ENCODE data around the gene LYRM4. TPM values are rescaled to one million over a fixed set of nuclear protein-coding genes. Genes with fewer than 3 reads are reported as not detected.

The LYRM4 gene
- total RNA-seq, 1 experiment from 2014 or later = 37.0 TPM

DNA sequence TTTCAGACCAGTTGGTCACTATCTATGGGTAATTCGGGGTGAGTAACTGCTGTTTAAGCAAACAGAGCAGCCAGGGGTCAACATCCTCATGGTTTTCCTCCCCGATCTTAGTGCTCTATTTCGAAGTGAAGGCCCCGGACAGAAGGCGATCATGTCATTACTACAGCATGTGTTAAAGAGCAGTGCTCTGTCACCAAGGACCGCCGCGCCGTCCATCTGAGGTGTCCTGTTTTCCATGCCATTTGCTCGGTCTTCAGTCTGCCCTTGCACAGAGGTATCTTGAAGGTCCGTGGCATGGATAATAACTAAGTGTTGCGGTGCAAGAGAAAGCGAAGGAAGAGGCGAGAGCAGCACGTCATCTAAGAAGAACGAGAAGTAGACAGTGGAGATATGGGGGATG, 150.5 kb downstream of the LYRM4 start:
- CTCF ChIA-PET = no interaction called here

GRCh38 chr6:5109436-5109835, 151.3 kb downstream of the LYRM4 start:
- H3K27me3 ChIP-seq (ENCODE audit: insufficient read depth, low read depth) = no peaks in the 10 kb centered on the region
- no peaks in the 10 kb centered on the region for H3K36me3 ChIP-seq (ENCODE audit: low read depth)
- H3K27ac ChIP-seq = no peak overlapping the region
- intact Hi-C loops (cut with micrococcal nuclease; ENCODE audit: unreplicated experiment) = no loop called here
- TF ChIP-seq EZH2 (IDR thresholded peaks at IDR 0.05; ENCODE audit: low read depth) = no peak
- TF ChIP-seq, protein P1, sequence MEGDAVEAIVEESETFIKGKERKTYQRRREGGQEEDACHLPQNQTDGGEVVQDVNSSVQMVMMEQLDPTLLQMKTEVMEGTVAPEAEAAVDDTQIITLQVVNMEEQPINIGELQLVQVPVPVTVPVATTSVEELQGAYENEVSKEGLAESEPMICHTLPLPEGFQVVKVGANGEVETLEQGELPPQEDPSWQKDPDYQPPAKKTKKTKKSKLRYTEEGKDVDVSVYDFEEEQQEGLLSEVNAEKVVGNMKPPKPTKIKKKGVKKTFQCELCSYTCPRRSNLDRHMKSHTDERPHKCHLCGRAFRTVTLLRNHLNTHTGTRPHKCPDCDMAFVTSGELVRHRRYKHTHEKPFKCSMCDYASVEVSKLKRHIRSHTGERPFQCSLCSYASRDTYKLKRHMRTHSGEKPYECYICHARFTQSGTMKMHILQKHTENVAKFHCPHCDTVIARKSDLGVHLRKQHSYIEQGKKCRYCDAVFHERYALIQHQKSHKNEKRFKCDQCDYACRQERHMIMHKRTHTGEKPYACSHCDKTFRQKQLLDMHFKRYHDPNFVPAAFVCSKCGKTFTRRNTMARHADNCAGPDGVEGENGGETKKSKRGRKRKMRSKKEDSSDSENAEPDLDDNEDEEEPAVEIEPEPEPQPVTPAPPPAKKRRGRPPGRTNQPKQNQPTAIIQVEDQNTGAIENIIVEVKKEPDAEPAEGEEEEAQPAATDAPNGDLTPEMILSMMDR (conservative IDR thresholded peaks at IDR 0.05) = no peak
- ChIA-PET POLR2A (ENCODE audit: unreplicated experiment) (no interaction called here), CTCF (no interaction called here)
- no TSS peak for BruUV-seq (replicated peaks)
- no peaks in the 10 kb centered on the region for H3K79me2 ChIP-seq (ENCODE audit: low read depth)
- H4K20me1 ChIP-seq (ENCODE audit: insufficient read depth) = no peaks in the 10 kb centered on the region
- H3K4me1 ChIP-seq (replicated peaks; ENCODE audit: insufficient read depth) = no peaks in the 10 kb centered on the region
- H3K4me3 ChIP-seq = no peak overlapping the region
- no peak for DNase-seq
- H3K4me2 ChIP-seq = no peak overlapping the region
- no peak overlapping the region for H2AFZ ChIP-seq
- H3K9me2 ChIP-seq (ENCODE audit: insufficient read depth) = no peaks in the 10 kb centered on the region
- H3K9me3 ChIP-seq (ENCODE audit: insufficient read depth, low read depth) = no peaks in the 10 kb centered on the region
- no peaks in the 10 kb centered on the region for H3F3A ChIP-seq (ENCODE audit: insufficient read depth, low read depth)

More for the DNA sequence above, 150.5 kb downstream of the LYRM4 start:
- Histone ChIP-seq H3K4me3 (no peak overlapping the region), H3K27me3 (ENCODE audit: insufficient read depth, low read depth) (no peaks in the 10 kb centered on the region), H3K4me2 (no peak overlapping the region), H3K27ac (no peak overlapping the region), H3K79me2 (ENCODE audit: low read depth) (no peaks in the 10 kb centered on the region), H3K4me1 (replicated peaks; ENCODE audit: insufficient read depth) (no peaks in the 10 kb centered on the region), H3K9me3 (ENCODE audit: insufficient read depth, low read depth) (no peaks in the 10 kb centered on the region), H3K9me2 (ENCODE audit: insufficient read depth) (no peaks in the 10 kb centered on the region), H3K36me3 (ENCODE audit: low read depth) (no peaks in the 10 kb centered on the region), H4K20me1 (ENCODE audit: insufficient read depth) (no peaks in the 10 kb centered on the region), H2AFZ (no peak overlapping the region), H3F3A (ENCODE audit: insufficient read depth, low read depth) (no peaks in the 10 kb centered on the region)
- DNase-seq = no peak
- TF ChIP-seq EZH2 (IDR thresholded peaks at IDR 0.05; ENCODE audit: low read depth) = no peak
- TF ChIP-seq, protein P1 (conservative IDR thresholded peaks at IDR 0.05) = no peak
- BruUV-seq (replicated peaks) = no TSS peak
- POLR2A ChIA-PET (ENCODE audit: unreplicated experiment) = no interaction called here
- intact Hi-C loops (cut with micrococcal nuclease; ENCODE audit: unreplicated experiment) = no loop called here

DNA sequence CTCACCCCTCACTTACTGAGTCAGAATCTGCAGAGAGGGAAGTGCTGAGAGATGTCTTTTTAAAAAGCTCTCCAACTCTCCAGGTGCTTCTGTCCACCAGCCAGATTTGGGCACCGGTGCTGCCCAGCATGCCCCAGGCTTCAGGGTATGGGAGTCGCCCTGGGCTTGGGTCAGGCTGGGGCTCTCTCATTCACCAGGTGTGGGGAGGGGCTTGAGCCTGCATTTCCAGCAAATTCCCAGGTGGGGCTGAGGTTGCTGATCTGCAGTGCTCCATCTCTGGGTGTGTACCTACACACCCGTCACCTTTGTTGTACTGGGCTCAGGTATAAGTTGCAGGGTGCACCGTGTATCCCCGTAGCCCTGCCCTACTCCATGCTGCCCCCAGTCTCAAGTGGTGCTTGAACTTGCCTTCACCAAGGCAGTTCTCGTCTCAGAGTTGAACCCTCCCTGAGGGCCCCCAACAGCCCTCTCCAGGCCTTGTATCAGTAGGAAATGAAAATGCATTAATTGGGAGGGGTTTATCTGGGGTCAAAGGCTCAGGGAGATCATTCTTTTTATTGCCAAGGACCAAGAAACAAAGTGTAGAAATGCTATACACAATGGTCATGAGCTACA, 152.1 kb downstream of the LYRM4 start:
- no peak for TF ChIP-seq EZH2 (IDR thresholded peaks at IDR 0.05; ENCODE audit: low read depth)
- TF ChIP-seq, protein P1 (conservative IDR thresholded peaks at IDR 0.05) = no peak
- intact Hi-C loops (cut with micrococcal nuclease; ENCODE audit: unreplicated experiment) = no loop called here
- Histone ChIP-seq H3K4me3 (no peak overlapping the region), H3K4me1 (replicated peaks; ENCODE audit: insufficient read depth) (no peaks in the 10 kb centered on the region), H3F3A (ENCODE audit: insufficient read depth, low read depth) (no peaks in the 10 kb centered on the region), H3K9me2 (ENCODE audit: insufficient read depth) (no peaks in the 10 kb centered on the region), H3K4me2 (no peak overlapping the region), H3K36me3 (ENCODE audit: low read depth) (no peaks in the 10 kb centered on the region), H3K9me3 (ENCODE audit: insufficient read depth, low read depth) (no peaks in the 10 kb centered on the region), H2AFZ (no peak overlapping the region), H3K27me3 (ENCODE audit: insufficient read depth, low read depth) (no peaks in the 10 kb centered on the region), H3K27ac (no peak overlapping the region), H4K20me1 (ENCODE audit: insufficient read depth) (no peaks in the 10 kb centered on the region), H3K79me2 (ENCODE audit: low read depth) (no peaks in the 10 kb centered on the region)
- ChIA-PET CTCF (no interaction called here), POLR2A (ENCODE audit: unreplicated experiment) (no interaction called here)
- no TSS peak for BruUV-seq (replicated peaks)
- DNase-seq = no peak
